ENCODE data around the gene MAGI2.

The MAGI2 gene

DNA sequence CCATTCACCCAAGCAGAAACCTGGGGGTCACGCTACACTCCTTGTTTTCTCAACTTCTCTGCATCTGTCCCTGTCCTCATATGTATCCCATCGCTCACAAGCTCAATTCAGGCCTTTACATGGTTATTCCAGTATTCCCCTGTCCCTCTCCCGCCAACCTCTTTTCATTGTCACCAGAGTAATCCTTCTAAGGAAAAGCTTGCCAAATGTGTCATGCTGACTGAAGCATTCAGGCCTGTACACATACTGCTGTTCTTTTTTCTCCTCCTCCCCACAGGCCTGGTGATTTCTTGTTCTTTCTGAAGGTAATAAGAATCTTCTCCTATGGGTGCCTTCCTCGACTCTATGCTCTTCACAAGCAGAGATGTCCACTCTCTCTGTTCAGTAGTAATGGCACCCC is 1372.7 kb downstream of the MAGI2 start:
- DNase-seq (ENCODE audit: low read depth), result no peak

DNA sequence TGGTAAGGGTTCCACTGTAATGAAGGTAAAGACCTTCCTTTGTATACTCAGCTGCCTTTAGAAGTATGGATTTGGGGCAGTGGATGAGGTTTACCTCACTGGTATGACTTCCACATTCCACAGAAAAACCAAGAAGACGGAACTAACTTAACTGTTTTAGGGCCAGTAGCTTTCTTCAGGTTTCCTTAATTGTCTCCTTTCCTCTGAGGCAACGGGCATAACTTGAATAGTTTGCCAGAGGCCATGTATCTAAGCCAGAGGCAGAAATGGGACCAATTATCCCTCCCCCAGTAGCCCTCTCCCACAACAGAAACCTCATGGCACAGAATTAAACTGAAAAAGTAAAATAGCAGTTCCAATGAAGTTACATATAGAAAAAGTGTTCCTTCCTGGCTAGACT is 1373.2 kb downstream of the MAGI2 start:
- no peak for DNase-seq (ENCODE audit: low read depth)

DNA sequence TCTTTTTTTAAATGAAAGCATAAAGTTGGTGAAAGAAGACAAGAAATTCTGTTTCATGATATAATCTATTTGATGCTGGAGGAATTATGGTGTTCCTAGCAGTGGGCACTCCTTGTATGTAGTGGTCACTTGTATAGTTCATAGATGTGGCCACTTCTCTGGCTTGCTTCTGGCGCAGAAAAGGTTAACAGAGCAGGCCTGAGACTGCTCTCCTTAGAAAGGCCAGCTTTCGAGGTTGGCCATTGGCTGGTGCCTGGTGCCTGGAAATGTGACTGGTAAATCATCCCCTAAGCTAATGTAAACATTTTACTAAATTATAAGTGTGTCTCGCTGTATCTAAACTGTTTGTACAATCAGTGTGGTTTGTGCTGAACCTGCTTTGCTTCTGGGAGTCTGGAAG is 1378.8 kb downstream of the MAGI2 start:
- no peak for DNase-seq (ENCODE audit: low read depth)

DNA sequence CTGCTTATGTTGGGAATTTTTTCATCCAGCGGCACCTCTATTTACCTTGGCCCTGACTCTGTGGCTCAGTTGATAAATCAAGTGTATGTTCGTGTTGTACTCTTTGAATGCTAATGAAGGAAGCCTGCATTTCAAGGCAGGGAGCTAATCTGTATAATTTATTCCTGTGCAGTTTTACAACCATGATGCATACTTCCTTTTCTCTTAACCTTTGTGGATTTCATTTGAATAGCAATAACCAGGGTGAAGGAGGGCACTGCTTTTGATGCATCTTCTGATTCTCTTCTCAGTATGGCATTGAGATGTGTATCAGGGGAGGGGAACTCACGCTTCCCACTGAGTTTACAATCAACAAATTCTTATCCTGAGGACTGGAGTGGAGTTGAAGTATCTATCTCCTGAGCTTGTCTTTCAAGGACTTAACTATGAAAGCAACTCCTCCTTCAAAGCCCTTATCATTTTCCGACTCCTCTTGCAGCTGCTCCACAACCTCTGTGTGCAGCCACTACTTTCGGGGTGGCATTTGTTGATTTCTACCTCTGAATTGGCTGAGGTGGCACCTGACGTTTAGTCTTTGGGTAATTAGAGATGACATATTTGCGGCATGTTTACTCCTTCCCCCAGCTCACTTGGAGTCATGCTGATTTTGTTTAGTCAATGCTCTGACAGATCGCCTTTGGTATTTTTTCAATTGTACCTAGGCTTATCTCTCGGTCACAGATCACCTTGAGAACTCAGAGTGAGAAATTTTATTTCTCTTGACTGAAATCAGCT is 1379.7 kb downstream of the MAGI2 start:
- DNase-seq (ENCODE audit: low read depth), result no peak

DNA sequence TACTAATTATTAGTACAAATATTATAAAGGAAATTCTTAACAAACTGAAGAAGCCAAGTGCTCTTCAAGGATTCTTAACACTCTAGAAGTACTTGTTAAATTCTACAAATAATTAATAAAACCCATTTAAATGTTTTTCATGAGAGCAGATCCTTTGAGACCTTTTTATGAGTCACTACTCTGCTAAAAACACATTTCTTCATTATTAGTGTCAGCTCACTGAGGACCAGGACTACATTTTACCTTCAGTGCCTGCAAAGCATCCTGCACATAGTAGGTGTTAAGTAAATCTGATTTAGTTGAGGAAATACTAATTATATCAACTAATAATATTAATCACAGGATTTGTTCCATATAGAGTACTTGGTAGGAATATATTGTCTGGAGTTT is 1381.3 kb downstream of the MAGI2 start:
- DNase-seq (ENCODE audit: low read depth), result no peak

DNA sequence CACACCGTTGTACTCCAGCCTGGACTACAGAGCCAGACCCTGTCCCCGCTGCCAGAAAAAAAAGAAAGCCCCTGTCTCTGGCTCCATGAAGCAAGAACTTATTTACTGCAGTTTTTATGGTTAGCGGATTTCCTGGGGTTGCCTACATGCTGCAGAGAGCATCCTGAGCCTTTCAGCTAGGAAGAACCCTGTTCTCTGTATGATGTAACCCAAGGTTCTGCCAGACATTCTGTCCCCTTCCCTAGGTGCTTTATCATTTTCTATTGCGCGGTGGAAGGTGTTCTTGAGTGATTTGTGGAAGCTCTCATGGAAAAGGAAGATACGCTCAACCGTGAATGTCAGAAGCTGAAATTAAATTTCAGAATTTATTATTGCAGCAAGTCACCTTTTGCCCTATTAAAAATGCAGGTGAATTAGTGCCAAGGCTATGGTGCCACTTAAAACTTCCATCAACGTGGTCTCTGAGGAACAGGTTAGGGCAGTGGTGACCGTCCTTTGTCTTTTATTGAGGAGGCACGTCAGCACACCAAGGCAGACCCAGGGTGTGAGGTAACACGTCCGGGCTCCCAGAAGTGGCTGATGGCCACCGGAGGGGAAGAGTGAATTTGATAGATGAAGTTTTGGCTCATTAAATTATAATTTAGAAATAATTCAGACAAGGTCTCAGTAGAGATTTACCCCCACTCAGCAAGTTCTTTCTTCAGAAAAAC is 1381.8 kb downstream of the MAGI2 start:
- no peak for DNase-seq (ENCODE audit: low read depth)

DNA sequence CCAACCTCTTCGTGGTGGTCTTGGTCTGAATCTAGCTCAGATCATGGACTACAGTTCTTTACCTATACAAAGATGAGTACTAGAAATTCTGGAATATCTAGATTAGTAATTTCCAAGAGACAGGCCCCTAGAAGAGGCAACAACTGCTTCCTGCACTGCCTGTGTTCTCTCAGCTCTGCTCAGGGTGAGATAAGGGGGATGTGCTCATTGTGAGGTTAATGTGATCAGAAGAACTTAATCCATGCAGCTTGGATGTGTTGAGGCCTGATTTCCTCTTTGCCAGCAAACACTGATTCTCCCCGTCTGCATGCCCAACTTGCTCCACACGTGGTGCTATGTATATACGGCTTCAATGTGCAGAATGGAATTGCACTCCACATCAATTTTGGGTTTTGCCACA is 1386.9 kb downstream of the MAGI2 start:
- no peak for DNase-seq (ENCODE audit: low read depth)

DNA sequence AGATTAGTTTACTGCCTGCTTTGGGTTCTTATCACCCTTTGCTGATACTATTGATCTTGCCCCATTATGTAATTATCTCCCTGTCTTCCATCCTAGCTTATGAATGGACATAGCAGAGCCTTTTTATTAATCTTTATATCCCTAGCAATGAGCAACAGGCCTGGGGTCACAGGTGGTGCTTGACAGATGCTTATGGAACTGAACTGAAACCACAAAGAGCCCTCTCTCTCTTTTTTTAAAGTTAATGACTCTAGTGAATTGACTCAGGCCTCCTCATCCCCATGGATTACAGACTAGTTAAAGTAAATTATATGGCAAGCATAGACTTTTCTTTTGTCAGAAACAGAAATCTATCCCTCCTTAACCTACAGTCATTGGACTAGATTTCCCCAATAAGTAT is 1389.7 kb downstream of the MAGI2 start:
- no peak for DNase-seq (ENCODE audit: low read depth)

DNA sequence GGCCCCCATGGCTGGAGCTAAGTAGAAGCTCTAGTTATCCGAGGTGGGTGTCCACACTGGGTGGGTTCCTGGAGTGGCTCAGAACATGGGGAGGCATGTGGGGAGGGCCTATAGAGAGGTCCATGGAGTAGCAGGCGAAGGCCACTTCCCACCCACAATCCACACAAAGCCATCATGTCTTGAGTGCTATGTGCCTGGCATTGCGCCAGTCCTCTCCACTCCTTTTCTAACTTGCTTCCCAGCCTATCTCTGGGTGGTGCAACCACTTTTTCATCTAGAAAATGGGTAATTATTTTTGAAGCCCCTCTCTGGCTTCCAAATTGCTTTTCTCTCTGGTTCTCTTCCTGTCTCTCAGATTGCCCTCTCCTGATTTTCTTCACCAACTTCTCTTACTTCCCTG is 1391.3 kb downstream of the MAGI2 start:
- DNase-seq (ENCODE audit: low read depth), result no peak

DNA sequence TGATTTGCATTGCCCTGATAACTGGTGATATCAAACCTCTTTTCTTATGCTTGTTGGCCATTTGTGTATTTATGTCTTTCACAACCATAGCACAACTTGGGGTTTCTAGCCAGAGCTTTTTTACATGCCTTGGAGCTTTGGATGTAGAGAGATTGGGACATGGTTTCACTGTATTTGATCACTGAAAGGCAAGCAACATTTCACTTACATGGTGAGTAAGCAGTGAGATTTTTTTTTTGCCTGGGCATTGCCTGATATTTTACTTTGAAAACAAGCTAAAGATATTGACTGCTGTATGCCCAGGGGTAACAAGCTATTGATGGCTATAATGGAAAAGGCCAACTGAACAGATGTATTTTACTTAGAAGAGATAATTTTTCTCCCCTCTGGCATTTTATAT is 1395.9 kb downstream of the MAGI2 start:
- DNase-seq (ENCODE audit: low read depth), result no peak

DNA sequence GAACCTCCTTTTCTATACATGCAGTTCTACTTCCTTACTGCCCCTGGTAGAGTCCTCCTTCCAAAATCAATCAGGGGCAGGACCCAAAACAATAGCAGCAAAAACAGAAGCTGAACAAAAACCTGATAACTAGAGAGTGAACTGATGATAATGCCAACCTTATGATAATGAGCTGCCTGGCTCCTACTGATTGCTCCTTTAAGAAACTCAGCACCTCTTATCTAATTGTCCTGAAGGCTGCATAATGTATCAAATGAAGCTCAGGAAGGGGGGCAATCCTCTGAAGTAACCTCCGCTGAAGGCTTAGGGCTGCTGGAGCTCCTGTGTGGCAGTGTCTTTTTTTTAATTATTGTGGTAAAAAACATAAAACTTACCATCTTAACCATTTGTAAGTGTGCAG is 1397.9 kb downstream of the MAGI2 start:
- DNase-seq (ENCODE audit: low read depth), result no peak

DNA sequence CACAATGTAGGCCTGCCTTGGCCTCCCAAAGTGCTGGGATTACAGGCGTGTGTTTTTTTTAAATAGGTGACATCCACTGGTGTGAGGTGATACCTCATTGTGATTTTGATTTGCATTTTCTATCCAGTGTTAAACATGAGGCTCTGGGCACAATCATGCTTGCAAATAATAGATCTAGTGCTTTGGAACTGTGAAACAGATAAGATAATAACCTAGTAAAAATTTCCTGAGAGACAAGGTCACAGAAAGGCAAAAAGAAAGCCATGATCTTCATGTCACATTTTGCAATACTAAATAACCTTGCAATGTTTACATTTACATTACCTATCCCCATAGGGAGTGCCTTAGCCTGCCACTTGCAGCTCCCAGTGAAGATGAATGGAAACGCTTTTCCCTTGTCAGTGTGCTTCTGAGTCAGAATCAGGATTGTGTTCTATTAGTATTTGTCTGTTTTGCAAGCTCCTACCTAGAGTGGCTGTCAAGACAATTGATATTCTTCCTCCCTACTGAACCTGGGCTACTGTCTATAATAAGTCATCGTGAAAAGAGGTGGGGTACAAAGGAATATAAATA is 1398.4 kb downstream of the MAGI2 start:
- DNase-seq (ENCODE audit: low read depth), result no peak

DNA sequence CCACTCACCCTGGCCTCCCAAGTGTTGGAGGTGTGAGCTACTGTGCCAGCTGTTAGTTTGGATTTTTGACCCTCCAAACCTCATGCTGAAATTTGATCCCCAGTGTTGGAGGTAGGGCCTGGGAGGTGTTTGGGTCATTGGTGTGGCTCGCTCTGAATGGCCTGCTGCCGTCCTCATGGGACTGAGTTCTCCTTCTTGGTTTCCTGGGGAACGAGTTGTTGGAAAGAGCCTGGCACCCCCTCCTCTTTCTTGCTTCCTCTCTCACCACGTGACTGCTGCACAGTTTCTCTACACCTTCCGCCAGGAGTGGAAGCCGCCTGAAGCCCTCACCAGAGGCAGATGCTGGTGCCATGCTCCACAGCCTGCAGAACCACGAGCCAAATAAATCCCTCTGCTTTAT is 1401.4 kb downstream of the MAGI2 start:
- DNase-seq (ENCODE audit: low read depth), result no peak

DNA sequence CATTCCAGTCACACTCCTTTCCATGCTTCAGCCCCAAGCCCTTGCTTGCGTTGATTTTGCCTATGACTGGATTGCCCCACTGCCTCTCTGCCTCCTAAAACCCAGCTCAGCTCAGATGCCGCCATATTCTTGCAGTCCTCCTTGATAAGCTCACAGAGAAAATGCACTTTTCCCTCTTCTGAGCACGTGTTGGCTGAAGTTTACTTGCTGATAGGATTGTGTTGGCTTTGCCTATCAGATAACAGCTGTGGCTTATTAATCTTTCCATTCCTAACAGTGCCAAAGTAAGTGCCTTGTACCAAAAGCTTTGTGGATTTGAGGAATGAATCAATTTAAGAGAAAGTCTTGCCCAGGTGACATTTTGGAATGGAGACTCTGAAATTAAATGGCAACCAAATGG is 1405.7 kb downstream of the MAGI2 start:
- DNase-seq (ENCODE audit: low read depth), result no peak

DNA sequence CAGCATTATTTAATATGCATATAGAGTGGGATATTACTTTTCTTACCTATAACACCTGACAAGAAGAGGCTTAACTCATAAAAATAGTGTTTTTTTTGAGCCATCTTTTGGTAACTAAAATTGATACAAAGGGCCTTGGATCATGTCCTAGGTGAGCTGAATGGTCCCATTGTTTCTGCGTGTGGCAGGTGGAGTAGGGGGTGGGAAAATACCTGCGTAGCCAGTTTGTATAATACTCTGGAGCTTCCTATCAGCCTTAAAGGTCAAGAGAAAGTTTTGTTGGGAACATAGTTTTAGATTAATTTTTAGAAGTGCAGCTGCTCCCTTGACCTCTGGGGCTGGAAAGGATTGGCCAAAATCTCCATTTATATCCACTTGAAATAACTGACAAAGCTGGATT is 1410.3 kb downstream of the MAGI2 start:
- DNase-seq (ENCODE audit: low read depth), result no peak

DNA sequence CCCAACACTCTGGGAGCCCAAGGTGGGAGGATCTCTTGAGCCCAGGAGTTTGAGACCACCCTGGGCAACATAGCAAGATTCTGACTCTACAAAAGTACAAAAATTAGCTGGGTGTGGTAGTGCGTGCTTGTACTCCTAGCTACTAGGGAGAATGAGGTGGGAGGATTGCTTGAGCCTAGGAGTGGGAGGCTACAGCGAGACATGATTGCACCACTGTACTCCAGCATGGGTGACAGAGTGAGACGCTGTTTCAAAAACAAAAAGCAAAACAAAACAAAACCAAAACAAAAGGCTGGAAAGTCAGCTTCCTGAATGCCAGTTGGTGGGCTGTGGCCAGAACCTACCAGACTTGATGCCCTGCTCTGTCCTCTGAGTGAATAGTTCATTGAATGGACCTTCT is 1412.0 kb downstream of the MAGI2 start:
- DNase-seq (ENCODE audit: low read depth), result no peak

DNA sequence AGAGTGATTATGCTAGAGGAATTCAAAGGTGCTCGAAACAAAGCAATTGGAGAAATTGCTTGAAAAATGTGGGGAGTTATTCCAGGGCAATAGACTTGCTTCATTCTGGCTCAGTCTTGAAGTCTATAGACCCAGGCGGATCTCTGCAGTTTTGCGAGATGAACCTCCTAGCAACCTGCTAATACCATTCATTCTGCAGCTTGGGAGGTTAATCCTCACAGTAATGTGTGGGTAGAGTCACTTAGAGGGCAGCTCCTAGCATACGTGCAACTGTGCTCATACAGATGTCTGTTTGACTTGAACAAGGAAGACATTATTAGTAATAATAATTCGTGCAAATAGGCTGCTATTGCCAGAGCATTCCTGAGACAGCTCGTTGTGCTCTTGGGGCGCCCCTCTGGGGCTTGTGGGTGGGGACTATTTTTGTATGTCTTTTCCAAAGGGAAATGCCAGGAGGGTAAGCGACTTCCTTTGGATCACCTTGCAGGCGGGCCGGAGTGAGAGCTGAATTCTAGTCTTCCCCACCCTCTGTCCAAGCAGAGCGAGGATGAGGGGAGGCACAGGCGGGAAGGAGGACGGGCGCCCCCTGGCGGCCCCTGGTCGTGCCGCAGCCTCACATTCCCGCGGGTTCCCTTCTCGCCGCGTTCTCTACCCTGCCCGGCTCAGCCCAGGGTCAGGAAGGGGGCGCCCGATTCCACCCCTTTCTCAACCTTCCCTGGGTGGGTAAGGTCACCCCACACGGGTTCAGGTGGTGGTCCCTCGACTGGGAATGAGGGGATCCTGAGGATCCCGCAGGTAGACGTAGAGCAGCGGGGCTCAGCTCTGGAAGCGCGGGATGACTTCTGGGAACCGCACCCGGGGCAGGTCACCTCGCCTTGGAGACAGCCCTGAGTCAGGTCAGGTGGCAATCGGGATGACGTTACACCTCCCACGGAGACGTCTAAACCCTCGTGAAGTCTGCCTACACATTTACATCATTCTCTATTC is 1413.4 kb downstream of the MAGI2 start:
- peak; percentile 19 for DNase-seq (ENCODE audit: low read depth)

DNA sequence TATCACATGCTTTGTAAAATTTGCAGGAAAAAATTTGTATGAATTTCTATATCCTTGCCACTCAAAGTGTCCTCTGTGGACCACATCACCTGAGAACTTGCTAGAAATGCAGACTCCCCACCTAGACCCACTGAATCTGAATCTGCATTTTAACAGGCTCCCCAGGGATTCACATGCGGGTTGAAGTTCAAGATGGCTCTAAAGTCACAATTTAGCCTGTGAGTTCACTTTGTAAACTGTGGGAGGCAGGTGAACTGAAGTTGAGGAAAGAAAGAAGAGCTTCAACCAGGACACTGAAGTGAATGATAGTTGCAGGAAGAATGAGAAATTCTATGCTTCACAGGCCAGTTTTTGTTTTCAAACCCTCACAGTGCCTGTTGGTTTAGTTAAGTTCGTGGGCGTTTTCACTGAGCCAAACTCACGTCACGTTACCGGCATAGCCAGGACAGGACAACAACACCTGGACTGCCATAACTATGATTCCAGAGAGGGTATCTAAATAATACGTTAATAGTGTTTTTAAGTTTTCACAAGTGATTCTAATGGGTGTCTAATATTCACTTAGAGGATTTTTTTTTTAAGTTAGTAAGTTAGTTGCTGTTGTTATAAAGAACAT is 1414.9 kb downstream of the MAGI2 start:
- no peak for DNase-seq (ENCODE audit: low read depth)

DNA sequence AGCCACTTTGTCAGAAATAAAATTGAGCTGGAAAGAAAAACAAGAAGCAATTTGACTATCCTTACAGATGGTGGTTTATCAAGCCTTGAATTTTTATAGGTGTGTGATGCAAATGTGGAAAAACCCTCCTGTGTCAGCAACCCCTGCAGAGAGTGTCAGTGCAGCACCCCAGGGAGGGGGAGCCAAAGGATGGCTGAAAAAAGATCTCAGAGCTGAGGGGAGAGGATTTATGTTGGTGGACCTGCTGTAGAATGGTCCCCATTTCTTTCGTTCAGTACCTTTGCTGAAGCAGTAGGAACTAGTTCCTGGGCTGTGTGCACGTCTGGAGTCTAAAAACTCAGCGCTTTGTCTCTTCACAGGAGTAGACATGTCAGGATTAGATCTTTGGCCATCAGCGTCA is 1415.9 kb downstream of the MAGI2 start:
- no peak for DNase-seq (ENCODE audit: low read depth)

DNA sequence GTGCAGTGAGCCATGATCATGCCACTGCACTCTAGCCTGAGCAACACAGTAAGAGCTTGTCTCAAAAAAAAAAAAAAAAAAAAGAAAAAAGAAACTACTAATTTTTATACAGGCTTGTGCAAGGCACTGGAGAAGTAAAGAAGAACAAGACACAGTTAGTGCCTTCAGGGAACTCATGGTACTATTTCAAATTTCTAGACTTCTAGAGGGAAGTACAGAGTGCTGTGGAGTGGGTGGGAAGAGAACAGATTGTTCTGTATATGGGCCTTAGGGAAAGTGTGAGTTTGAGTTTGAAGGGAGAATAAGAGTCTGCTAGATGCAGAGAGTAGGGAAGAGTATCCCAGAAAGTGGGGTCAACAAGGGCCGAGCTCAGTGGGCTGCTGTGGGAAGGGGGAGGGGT is 1420.1 kb downstream of the MAGI2 start:
- DNase-seq (ENCODE audit: low read depth), result no peak

DNA sequence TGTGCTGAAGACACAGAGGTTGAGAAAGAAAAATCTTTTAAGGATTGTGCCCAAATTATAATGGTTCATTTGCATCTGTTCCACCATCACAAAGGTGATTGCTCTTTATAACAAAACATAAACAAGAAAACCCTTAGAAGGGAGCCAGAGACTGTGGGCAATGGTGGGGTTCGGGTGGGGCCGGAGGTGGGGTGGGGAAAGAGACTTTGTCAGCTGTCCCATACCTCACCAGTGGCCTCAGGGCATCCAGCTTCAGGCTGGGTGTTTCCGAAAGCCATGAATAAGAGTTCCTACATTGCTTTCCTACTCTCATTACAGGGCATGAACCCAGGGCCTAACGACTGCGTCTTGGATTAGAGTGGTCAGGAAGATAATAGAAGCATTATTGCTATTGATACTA is 1427.0 kb downstream of the MAGI2 start:
- DNase-seq (ENCODE audit: low read depth), result no peak

DNA sequence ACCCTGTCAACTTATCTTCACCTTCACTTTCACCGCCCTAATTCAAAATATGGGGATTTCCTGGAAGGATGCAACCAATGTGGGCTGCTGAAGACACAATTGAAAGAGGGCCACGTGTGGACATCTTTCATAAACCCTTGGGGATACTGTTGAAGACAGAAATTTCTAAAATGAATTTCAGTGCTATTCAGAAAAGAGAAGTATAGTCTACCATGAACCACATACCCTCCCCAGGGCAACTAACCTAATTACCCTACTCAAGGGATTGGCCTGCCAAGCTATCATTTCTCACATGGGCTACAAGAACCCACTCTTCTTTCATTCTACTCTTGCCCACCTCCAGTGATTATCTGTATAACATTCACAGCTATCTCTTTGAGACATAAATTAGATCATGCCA is 1428.9 kb downstream of the MAGI2 start:
- DNase-seq (ENCODE audit: low read depth), result no peak

Data from activated gamma-delta T cell treated with anti-CD3 and anti-CD28 coated beads, Interleukin-2, amount 50 U/mL, for 16 hours (primary cell).